ENCODE measurements around the gene EMILIN1. TPM values are rescaled to one million over a fixed set of nuclear protein-coding genes. Genes with fewer than 3 reads are reported as not detected.
A peak's percentile ranks its signal among the peaks of the same experiment; 100 is the strongest.

Gene EMILIN1
- total RNA-seq, 1 donor from 2014 or later = 180 TPM

GRCh38 chr2:27076323-27076722 lies 2.1 kb upstream of the EMILIN1 start:
- Mint-ChIP-seq H3K4me3 (ENCODE audit: unreplicated experiment) (no peak overlapping the region), H3K27ac (ENCODE audit: unreplicated experiment) (no peak overlapping the region), H3K27me3 (ENCODE audit: low read depth) (no peaks in the 10 kb centered on the region), H3K4me1 (ENCODE audit: low read depth) (peaks cover 76% of the 10 kb centered on the region), H3K9me3 (ENCODE audit: low read depth) (no peaks in the 10 kb centered on the region), H3K36me3 (ENCODE audit: low read depth) (peaks cover 5% of the 10 kb centered on the region)
- no peak for TF ChIP-seq CTCF (IDR thresholded peaks at IDR 0.05)
- no peak for DNase-seq (ENCODE audit: low spot score)

- DNase-seq (ENCODE audit: low spot score) = no peak
These were observed 1.2 kb upstream of the EMILIN1 start for GRCh38 chr2:27077231-27077630.

GRCh38 chr2:27079233-27080139 lies 1.1 kb downstream of the EMILIN1 start:
- Mint-ChIP-seq H3K4me3 (ENCODE audit: unreplicated experiment) (peak overlapping the region; percentile 90), H3K4me1 (ENCODE audit: low read depth) (peaks cover 59% of the 10 kb centered on the region), H3K27me3 (ENCODE audit: low read depth) (no peaks in the 10 kb centered on the region), H3K36me3 (ENCODE audit: low read depth) (peaks cover 7% of the 10 kb centered on the region), H3K27ac (ENCODE audit: unreplicated experiment) (peak overlapping the region; percentile 82), H3K9me3 (ENCODE audit: low read depth) (no peaks in the 10 kb centered on the region)
- TF ChIP-seq CTCF (IDR thresholded peaks at IDR 0.05) = no peak
- no peak for DNase-seq (ENCODE audit: low spot score)

More at GRCh38 chr2:27077231-27077630, 1.2 kb upstream of the EMILIN1 start:
- Mint-ChIP-seq H3K4me1 (ENCODE audit: low read depth) (peaks cover 77% of the 10 kb centered on the region), H3K36me3 (ENCODE audit: low read depth) (peaks cover 7% of the 10 kb centered on the region), H3K9me3 (ENCODE audit: low read depth) (no peaks in the 10 kb centered on the region), H3K27ac (ENCODE audit: unreplicated experiment) (peak overlapping the region; percentile 33), H3K4me3 (ENCODE audit: unreplicated experiment) (no peak overlapping the region), H3K27me3 (ENCODE audit: low read depth) (no peaks in the 10 kb centered on the region)
- TF ChIP-seq CTCF (IDR thresholded peaks at IDR 0.05) = no peak

GRCh38 chr2:27080140-27080469 lies 1.7 kb downstream of the EMILIN1 start:
- no peak for TF ChIP-seq CTCF (IDR thresholded peaks at IDR 0.05)
- DNase-seq (ENCODE audit: low spot score) = no peak
- Mint-ChIP-seq H3K9me3 (ENCODE audit: low read depth) (no peaks in the 10 kb centered on the region), H3K4me1 (ENCODE audit: low read depth) (peaks cover 54% of the 10 kb centered on the region), H3K27me3 (ENCODE audit: low read depth) (no peaks in the 10 kb centered on the region), H3K36me3 (ENCODE audit: low read depth) (peaks cover 7% of the 10 kb centered on the region), H3K27ac (ENCODE audit: unreplicated experiment) (peak overlapping the region; percentile 82), H3K4me3 (ENCODE audit: unreplicated experiment) (peak overlapping the region; percentile 90)

GRCh38 chr2:27080603-27080936 lies 2.2 kb downstream of the EMILIN1 start:
- Mint-ChIP-seq H3K27me3 (ENCODE audit: low read depth) (no peaks in the 10 kb centered on the region), H3K36me3 (ENCODE audit: low read depth) (peaks cover 7% of the 10 kb centered on the region), H3K27ac (ENCODE audit: unreplicated experiment) (peak overlapping the region; percentile 90), H3K4me3 (ENCODE audit: unreplicated experiment) (peak overlapping the region; percentile 90), H3K4me1 (ENCODE audit: low read depth) (peaks cover 54% of the 10 kb centered on the region), H3K9me3 (ENCODE audit: low read depth) (no peaks in the 10 kb centered on the region)
- no peak for TF ChIP-seq CTCF (IDR thresholded peaks at IDR 0.05)
- no peak for DNase-seq (ENCODE audit: low spot score)
